ENCODE measurements around the gene PPIG. TPM values are rescaled to one million over a fixed set of nuclear protein-coding genes. Genes with fewer than 3 reads are reported as not detected.

The PPIG gene
- total RNA-seq, 1 donor from 2014 or later: 34.7 TPM

- intact Hi-C loops (cut with DNase I): no loop called here
- ATAC-seq: no peak
Observed at GRCh38 chr2:169649278-169649677, 65.1 kb downstream of the PPIG start.

GRCh38 chr2:169653636-169654035 is 69.5 kb downstream of the PPIG start:
- intact Hi-C loops (cut with DNase I): no loop called here

More at GRCh38 chr2:169649278-169649677, 65.1 kb downstream of the PPIG start:
- no peak for DNase-seq (ENCODE audit: missing footprints)

GRCh38 chr2:169656164-169656563 is 72.0 kb downstream of the PPIG start:
- intact Hi-C loops (cut with DNase I): no loop called here
- ATAC-seq (no peak), DNase-seq (ENCODE audit: missing footprints) (no peak)

More at GRCh38 chr2:169653636-169654035, 69.5 kb downstream of the PPIG start:
- DNase-seq (ENCODE audit: missing footprints) (no peak), ATAC-seq (no peak)

GRCh38 chr2:169658877-169659276 is 74.7 kb downstream of the PPIG start:
- DNase-seq (ENCODE audit: missing footprints): no peak
- no peak for ATAC-seq
- intact Hi-C loops (cut with DNase I): no loop called here

GRCh38 chr2:169659320-169659719 is 75.2 kb downstream of the PPIG start:
- ATAC-seq: no peak
- no peak for DNase-seq (ENCODE audit: missing footprints)
- intact Hi-C loops (cut with DNase I): no loop called here

GRCh38 chr2:169661265-169661664 is 77.1 kb downstream of the PPIG start:
- intact Hi-C loops (cut with DNase I): no loop called here
- ATAC-seq (no peak), DNase-seq (ENCODE audit: missing footprints) (no peak)

GRCh38 chr2:169662744-169663143 is 78.6 kb downstream of the PPIG start:
- DNase-seq (ENCODE audit: missing footprints): no peak
- intact Hi-C loops (cut with DNase I): no loop called here
- no peak for ATAC-seq

- DNase-seq (ENCODE audit: missing footprints) (no peak), ATAC-seq (no peak)
- intact Hi-C loops (cut with DNase I): no loop called here
Observed at GRCh38 chr2:169663247-169663646, 79.1 kb downstream of the PPIG start.

- intact Hi-C loops (cut with DNase I): no loop called here
- no peak for DNase-seq (ENCODE audit: missing footprints)
- no peak for ATAC-seq
Observed at GRCh38 chr2:169664600-169664977, 80.4 kb downstream of the PPIG start.

GRCh38 chr2:169664978-169665930 is 81.1 kb downstream of the PPIG start:
- ATAC-seq (no peak), DNase-seq (ENCODE audit: missing footprints) (no peak)
- intact Hi-C loops (cut with DNase I): no loop called here

GRCh38 chr2:169667583-169667982 is 83.4 kb downstream of the PPIG start:
- no peak for DNase-seq (ENCODE audit: missing footprints)
- no peak for ATAC-seq
- intact Hi-C loops (cut with DNase I): no loop called here

- no peak for DNase-seq (ENCODE audit: missing footprints)
- intact Hi-C loops (cut with DNase I): no loop called here
- no peak for ATAC-seq
Observed at GRCh38 chr2:169670215-169670651, 86.1 kb downstream of the PPIG start.

GRCh38 chr2:169670937-169671336 is 86.8 kb downstream of the PPIG start:
- DNase-seq (ENCODE audit: missing footprints): no peak
- ATAC-seq: no peak
- intact Hi-C loops (cut with DNase I): no loop called here

- DNase-seq (ENCODE audit: missing footprints) (no peak), ATAC-seq (no peak)
- intact Hi-C loops (cut with DNase I): no loop called here
Observed at GRCh38 chr2:169672406-169672805, 88.3 kb downstream of the PPIG start.

GRCh38 chr2:169673106-169673505 is 89.0 kb downstream of the PPIG start:
- intact Hi-C loops (cut with DNase I): no loop called here
- ATAC-seq: no peak

GRCh38 chr2:169673921-169674320 is 89.8 kb downstream of the PPIG start:
- intact Hi-C loops (cut with DNase I): no loop called here
- no peak for ATAC-seq
- no peak for DNase-seq (ENCODE audit: missing footprints)

More at GRCh38 chr2:169673106-169673505, 89.0 kb downstream of the PPIG start:
- no peak for DNase-seq (ENCODE audit: missing footprints)

GRCh38 chr2:169676357-169676756 is 92.2 kb downstream of the PPIG start:
- intact Hi-C loops (cut with DNase I): no loop called here
- no peak for ATAC-seq
- no peak for DNase-seq (ENCODE audit: missing footprints)

- no peak for DNase-seq (ENCODE audit: missing footprints)
- intact Hi-C loops (cut with DNase I): no loop called here
- no peak for ATAC-seq
Observed at GRCh38 chr2:169676850-169677249, 92.7 kb downstream of the PPIG start.

- DNase-seq (ENCODE audit: missing footprints) (no peak), ATAC-seq (no peak)
Observed at GRCh38 chr2:169683054-169683424, 98.9 kb downstream of the PPIG start.

GRCh38 chr2:169683425-169684134 is 99.4 kb downstream of the PPIG start:
- ATAC-seq: no peak
- intact Hi-C loops (cut with DNase I): no loop called here

More at GRCh38 chr2:169683054-169683424, 98.9 kb downstream of the PPIG start:
- intact Hi-C loops (cut with DNase I): no loop called here

More at GRCh38 chr2:169683425-169684134, 99.4 kb downstream of the PPIG start:
- no peak for DNase-seq (ENCODE audit: missing footprints)
